ENCODE measurements around the gene SLC35G4.

DNA sequence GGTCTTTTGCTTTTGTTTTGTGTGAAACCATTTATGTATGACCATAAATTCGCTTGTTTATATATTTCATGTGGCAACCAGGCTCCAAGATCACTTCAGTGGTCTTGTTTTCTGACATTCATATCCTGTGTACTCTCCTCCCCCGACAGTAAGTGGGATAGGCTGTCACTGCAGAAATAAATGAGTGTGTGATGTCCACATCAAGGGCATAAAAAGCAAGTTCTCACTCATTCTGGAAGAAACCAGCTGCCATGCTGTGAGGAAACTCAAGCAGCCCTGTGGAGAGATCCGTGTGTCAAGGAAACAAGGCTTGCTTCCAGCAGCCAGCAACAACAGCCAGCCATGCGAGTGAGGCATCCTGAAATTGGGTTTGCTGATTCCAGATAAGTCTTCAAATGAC, 40.4 kb downstream of the SLC35G4 start:
- TF ChIP-seq CTCF (IDR thresholded peaks at IDR 0.05) (no peak), POLR2A (IDR thresholded peaks at IDR 0.05) (no peak)
